SK-N-MC (cell line): ENCODE results near the gene FAM210B.

Experiments used
- EZH2 ChIP-seq: fragments of 200-600 bp; sonication (generic); IDR thresholded peaks from one replicate; pipeline ENCODE4 v1.6.1; 2017; ENCODE audit warnings: antibody characterized with exemption
- FOXP2 ChIP-seq: optimal IDR thresholded peaks from 2 replicates; pipeline ENCODE3; 2011; ENCODE audit warnings: mild to moderate bottlenecking, moderate library complexity; ENCODE audit not compliant: insufficient read depth; ENCODE audit errors: extremely low read length, control extremely low read depth

GRCh38 chr20:56382696-56383095 lies 23.9 kb downstream of the FAM210B start:
- TF ChIP-seq EZH2 (no peak), FOXP2 (no peak)
